ENCODE results near the gene TMEM175.
"Not testable (repeated sequence)": the region's sequence is repeated elsewhere in the genome, so short reads cannot be mapped to it uniquely, and the experiment has no call there.

Gene TMEM175

DNA sequence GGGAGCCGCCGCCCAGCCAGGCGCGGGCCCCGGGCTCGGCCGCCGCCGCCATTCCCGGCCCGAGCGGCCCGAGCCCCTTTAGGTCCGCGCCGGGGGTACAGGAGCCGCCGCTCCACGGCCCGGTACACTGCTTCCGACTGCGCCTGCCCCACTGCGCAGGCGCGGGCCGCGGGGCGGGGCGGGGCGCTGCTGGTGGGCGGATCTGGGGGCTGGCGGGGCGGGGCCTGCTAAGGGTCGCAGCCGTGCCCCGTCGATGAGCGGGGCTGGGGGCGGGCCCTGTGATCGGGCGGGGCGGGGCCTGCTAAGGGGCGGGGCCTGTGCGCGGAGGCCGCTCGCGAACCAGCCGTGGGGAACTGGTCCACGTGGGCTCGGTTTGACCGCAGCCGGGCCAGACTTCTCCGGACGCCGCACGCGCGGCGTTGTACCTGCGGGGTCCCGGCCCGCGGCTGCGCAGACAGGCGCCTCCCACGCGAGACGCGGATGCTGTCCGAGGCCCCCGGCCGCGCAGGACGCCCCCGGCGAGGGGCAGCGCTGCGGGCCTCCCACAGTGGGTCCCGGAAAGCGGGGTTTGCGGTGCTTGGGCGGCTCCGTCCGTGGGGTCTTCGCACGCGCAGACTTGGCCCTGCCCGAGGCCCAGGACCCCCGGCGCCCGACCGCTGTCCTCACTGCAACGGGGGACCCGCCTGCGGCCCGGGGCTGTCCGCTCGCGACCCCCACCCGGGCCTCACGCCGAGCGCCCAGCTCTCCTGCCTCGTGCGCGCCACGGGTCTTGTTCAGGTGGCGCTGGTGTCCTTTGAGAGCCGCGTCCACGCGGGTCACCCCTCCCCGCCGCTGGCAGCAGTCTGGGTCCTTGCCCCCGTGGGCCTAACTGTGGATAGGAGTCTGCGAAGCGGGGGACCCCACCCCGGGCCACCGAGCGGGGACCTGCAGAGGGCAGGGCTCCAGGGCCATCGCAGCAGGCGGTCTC lies 41.5 kb downstream of the TMEM175 start, which contains the start of gene DGKQ:
TSS of gene DGKQ (minus strand) at position 139 of the 967 bp plus-strand sequence. CDS start at position 52, 87 bp downstream.
- DNase-seq = peak; percentile 89

- no peak for DNase-seq
These were observed 42.4 kb downstream of the TMEM175 start for GRCh38 chr4:974668-975067.

DNA sequence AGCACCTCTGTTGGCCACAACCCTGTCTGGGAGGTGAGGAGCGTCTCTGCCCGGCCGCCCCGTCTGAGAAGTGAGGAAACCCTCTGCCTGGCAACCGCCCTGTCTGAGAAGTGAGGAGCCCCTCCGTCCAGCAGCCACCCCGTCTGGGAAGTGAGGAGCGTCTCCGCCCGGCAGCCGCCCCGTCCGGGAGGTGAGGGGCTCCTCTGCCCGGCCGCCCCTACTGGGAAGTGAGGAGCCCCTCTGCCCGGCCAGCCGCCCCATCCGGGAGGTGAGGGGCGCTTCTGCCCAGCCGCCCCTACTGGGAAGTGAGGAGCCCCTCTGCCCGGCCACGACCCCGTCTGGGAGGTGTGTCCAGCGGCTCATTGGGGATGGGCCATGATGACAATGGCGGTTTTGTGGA lies 43.8 kb downstream of the TMEM175 start:
- not testable (repeated sequence) for DNase-seq

- DNase-seq = no peak
These were observed 46.9 kb downstream of the TMEM175 start for GRCh38 chr4:978957-979701.

DNA sequence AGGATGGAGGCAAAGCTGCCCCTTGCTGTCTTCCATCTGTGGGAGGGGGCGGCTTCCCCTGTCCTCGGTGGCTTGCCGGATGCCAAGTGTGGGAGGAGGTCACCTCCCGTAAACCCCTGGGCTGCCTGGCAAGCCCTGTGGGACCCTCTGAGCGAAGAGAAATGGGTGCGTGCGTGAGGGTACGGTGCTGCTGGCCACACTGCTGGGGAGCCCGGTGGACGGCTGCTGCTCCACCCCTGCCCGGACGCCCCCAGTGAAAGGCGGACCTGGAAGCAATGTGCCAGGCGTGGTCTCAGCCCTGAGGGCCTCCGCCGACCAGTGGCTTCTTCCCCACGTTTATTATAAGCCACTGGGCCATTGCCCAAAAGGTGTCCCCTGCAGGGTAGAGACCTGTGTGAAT lies 50.0 kb downstream of the TMEM175 start:
- DNase-seq = no peak

- DNase-seq = no peak
These were observed 50.6 kb downstream of the TMEM175 start for GRCh38 chr4:982814-983213.

DNA sequence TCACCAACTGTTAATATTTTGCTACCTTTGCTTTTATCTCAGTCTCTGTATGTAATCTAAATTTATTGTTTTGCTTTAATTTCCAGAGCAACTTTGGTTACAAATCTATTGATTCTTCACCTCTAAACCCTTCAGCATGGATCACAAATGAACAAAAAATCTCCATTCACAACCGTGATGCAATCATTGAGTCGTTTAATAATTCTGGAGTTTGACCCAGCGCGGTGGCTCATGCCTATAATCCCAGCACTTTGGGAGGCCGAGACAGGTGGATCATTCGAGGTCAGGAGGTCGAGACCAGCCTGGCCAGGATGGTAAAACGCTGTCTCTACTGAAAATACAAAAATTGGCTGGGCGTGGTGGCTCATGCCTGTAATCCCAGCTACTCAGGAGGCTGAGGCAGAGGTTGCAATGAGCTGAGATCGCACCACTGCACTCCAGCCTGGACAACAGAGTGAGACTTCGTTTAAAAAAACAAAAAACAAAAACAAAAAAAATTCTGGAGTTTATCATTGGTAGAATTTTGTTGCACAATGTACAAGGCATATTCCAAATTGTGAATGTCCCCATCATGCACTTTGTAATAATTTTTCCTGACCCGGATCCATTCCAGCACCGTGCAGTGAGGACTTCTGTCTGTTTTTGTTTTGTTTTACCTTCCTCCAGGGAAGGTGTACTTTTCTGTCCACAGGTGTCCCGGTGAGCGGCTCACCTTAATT lies 52.2 kb downstream of the TMEM175 start:
- no peak for DNase-seq

GRCh38 chr4:985123-985830 lies 53.0 kb downstream of the TMEM175 start:
- DNase-seq = peak; percentile 67

DNA sequence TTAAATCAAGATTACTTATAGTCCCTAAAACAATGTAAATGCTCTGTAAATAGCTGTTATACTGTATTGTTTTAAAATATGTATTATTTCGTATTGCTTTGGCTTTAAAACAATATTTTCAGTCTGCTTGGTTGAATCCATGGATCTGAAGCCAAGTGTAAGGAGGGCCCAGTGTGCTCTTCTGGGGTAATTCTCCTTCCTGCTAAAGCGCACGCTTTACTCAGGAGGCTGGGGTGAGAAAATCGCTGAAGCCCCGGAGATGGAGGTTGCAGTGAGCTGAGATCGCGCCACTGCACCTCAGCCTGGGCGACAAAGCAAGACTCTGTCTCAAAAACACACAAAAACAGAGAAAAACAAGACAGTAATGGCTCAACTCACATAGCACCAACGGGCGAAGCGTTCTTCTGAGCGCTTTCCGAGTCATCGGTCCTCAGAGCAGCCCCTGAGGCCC lies 54.2 kb downstream of the TMEM175 start:
- no peak for DNase-seq

- peak; percentile 83 for DNase-seq
These were observed 54.8 kb downstream of the TMEM175 start, which contains the start of gene IDUA for GRCh38 chr4:986879-987623. TSS of gene IDUA (plus strand) at chr4:987044. CDS start at chr4:987085, 41 bp downstream.

- DNase-seq = no peak
These were observed 55.6 kb downstream of the TMEM175 start for GRCh38 chr4:987624-988513.

- DNase-seq = no peak
These were observed 56.8 kb downstream of the TMEM175 start for GRCh38 chr4:988726-989721.

GRCh38 chr4:989722-990471 lies 57.6 kb downstream of the TMEM175 start:
- no peak for DNase-seq

- DNase-seq = no peak
These were observed 58.6 kb downstream of the TMEM175 start for GRCh38 chr4:990746-991367.

DNA sequence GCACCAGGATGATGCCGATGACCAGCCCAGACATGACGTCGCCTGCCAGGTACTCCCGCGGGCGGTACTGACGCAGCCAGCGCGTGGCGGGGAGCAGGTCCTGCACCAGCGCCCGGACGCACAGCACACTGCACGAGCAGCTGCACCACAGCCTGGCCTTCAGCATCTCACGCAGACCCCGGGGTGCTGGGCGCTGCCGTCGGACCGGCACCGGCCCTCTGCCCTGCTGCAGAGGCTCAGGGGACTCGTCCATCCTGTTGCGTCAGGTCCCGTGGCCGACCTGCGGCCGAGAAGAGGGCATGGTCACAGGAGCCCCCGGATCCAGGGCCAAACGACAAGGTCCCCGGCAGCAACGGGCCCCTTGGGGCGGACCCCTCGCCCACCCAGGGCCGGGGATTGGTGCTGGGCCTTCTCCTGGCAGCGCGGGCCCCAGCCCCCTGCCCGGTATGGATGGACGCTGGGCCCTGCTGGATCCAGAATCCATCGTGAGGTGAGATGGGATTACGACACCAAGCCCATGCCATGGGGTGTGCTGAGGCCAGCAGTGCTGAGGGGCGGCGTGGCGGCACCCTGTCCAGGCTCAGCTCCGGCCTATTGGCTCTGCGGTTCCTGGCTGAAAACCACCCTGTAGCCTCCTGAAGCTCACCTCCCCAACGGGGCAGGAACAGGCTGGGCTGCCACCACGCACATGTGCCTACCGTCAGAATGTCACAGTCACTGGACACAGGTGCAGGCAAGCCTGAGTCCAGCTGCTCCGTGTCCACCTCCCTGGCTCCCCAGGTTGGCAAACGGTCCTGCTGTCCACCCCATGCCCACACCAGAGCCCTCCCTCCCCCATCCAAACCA lies 59.4 kb downstream of the TMEM175 start:
- no peak for DNase-seq

DNA sequence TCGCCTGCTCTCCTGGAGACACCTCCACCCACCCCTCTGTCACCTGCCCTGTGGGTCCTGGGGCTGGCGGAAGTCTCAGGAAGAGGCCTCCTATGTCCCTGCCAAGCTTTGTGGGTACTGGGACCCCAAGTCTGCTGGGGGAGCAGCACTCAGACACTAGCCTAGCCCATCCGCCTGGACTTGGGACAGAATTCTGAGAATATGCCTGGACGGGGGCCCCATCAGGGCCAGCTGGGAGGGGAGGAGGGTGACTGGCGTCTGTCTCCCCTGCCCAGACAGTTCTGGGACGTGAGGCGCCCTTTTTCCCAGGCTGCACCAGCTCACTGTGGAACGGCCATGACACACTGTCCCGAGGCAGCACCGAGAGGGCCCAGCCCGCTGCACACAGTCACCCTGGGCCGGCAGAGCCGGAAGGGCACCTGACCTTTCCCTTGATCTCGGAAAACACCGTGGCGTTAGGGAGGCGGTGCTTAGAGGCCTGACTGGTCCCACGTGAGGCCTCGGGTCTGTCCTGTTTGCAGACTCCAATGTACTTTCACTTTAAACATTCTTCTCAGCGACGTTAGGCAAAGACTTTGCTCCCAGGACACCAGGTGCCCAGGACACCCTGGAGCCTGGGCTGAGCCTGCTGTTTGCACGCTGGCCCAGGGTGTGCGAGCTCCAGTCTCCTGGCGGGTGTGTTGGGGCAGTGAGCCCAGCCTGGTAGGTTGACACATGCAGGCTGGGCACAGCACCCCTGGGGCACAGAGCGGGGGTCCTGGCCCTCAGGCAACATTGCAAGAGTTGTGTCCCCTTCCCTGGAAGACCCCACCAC lies 60.2 kb downstream of the TMEM175 start:
- no peak for DNase-seq

Data from CD4-positive, alpha-beta T cell treated with Interferon gamma for 1 hour (primary cell).